Heart left ventricle (tissue), 16 donors: Measurements from ENCODE around the gene CRABP1. TPM values are rescaled to one million over a fixed set of nuclear protein-coding genes. Genes with fewer than 3 reads are reported as not detected.

Source experiments
- ATAC-seq, 4 donors: fragments of 200-7000 bp; cut with Tn5 transposase; one replicate each; pipeline ENCODE4 v1.9.1; 2020 to 2022; ENCODE audit warnings: moderate library complexity in 4 of 4, mild to moderate bottlenecking in 3 of 4, moderate number of reproducible peaks in 1 of 4
- DNase-seq, 5 donors: peaks; one replicate each; pipeline ENCODE4 v3.0.0-alpha.2; 2020
- H3K27ac ChIP-seq, 12 donors: fragments of 200-600 bp; sonication (generic) in 4 of 12; one replicate each; pipeline versions ENCODE4 v1.5.0 to v1.8.0; 2016 to 2022; ENCODE audit warnings: mild to moderate bottlenecking in 2 of 12
- H3K27me3 ChIP-seq, 9 donors: fragments of 200-600 bp; sonication (generic) in 2 of 9; one replicate each; pipeline versions ENCODE4 v1.5.1 to v1.8.0; 2016 to 2022; ENCODE audit warnings: mild to moderate bottlenecking in 3 of 9
- H3K36me3 ChIP-seq, 9 donors: fragments of 200-600 bp; sonication (generic) in 2 of 9; one replicate each; pipeline versions ENCODE4 v1.5.0 to v1.8.0; 2018 to 2022; ENCODE audit warnings: mild to moderate bottlenecking in 2 of 9
- H3K4me1 ChIP-seq, 12 donors: fragments of 200-600 bp; sonication (generic) in 4 of 12; one replicate each; pipeline versions ENCODE4 v1.5.0 to v1.8.0; 2016 to 2022; ENCODE audit warnings: mild to moderate bottlenecking in 3 of 12
- H3K4me3 ChIP-seq, 12 donors: fragments of 200-600 bp; sonication (generic) in 4 of 12; one replicate each; pipeline versions ENCODE4 v1.5.0 to v1.8.0; 2017 to 2022; ENCODE audit warnings: mild to moderate bottlenecking in 9 of 12, moderate library complexity in 4 of 12
- H3K9me3 ChIP-seq, 12 donors: fragments of 200-600 bp; sonication (generic) in 4 of 12; one replicate each; pipeline versions ENCODE4 v1.5.0 to v1.8.0; 2016 to 2022; ENCODE audit warnings: mild to moderate bottlenecking in 1 of 12
- POLR2A ChIP-seq, 2 donors: fragments of 450-650 bp; IDR thresholded peaks; one replicate each; pipeline ENCODE4 v1.6.1; 2017; ENCODE audit warnings: antibody characterized with exemption in 2 of 2, mild to moderate bottlenecking in 2 of 2, moderate library complexity in 2 of 2
- WGBS, 4 donors: extraction: QIAGEN DNeasy Blood & Tissue Kit in 2 of 4; methylation state at CpG; one replicate each; pipeline versions ENCODE4 v1.1.5 to v1.1.7; 2013 to 2018; 5-methylcytosine and 5-hydroxymethylcytosine counted together
- intact Hi-C, 10 donors: fragments of 100-400 bp; cut with DNase I; formaldehyde crosslinking; loops; one replicate each; pipeline versions ENCODE4 v1.11.1 to v1.14.2; 2022
- polyA plus RNA-seq, 2 donors: library from polyadenylated mRNA; stranded (reverse); fragments of 200-250 nt; gene quantifications; one replicate each; pipeline ENCODE4 v1.2.3, GENCODE V29; 2013
- total RNA-seq, 9 donors: library from RNA; depleted of rRNA in 2 of 9; stranded (reverse); fragments of >200 nt in 2 of 9; fragmentation: NEBNext Ultra II Directional in 3 of 9; extraction: Animal tissue kit (Norgen Biotek cat#: 25700) in 3 of 9; gene quantifications; one replicate each; pipeline versions ENCODE4 v1.1.0 to v1.2.4, GENCODE V29; 2016 to 2023
- TF ChIP-seq, protein P1 (sequence below), 12 donors: fragments of 200-600 bp; sonication (generic) in 4 of 12; IDR thresholded peaks; one replicate each; pipeline versions ENCODE4 v1.5.0 to v1.8.0; 2018 to 2022; ENCODE audit warnings: antibody characterized with exemption in 12 of 12, mild to moderate bottlenecking in 5 of 12
- donor health status: ischemic (EF 13 %, LVEDD 7.1; RV severe dilation, severe dysfunction).
- donor health status: healthy with polysubstance abuse.
- donor health status: DM: no; HTN: yes; CAD: no.
- donor health status: DM: no; HTN: no; CAD: no.
- donor health status: ischemic (EF 25% LVEDD 6.9; RV normal size, moderate dysfunction).
- donor health status: ischemic (EF 25% LVEDD 5.7; RV mildly dilated, moderate dysfunction).
- donor health status: healthy.
- donor health status: DM: yes; HTN: yes; CAD: no.
- donor health status: ischemic (EF 35%, LVEDD 5.7; RV mildly dilated, moderate dysfunction).
- donor health status: nonischemic (EF 11% LVEDD 7.7; RV severe dilation, severe dysfunction).
- donor health status: DM: yes; HTN: yes; CAD: no.
- donor health status: PGD.
- donor health status: ischemic (EF 29% LVEDD 5.4; RV normal size, mild dysfunction).
- donor health status: nonischemic (EF 23%, LVEDD 6.1; RV moderate dilation, normal function).

CRABP1 gene
- total and polyA plus RNA-seq, 11 donors = 0.46 TPM; not detected in 10

GRCh38 chr15:78313383-78313782, 26.8 kb upstream of the CRABP1 start:
- intact Hi-C loops = loop anchor here in 2 of 10 donors (5.0 to 10.0 kb wide), 2 partner anchors 109 to 171 kb away; no protein-coding TSS in a partner anchor
- WGBS, 4 donors = 73 to 81% (median 77%) methylated on average over 7 to 8 of the region's 8 CpGs
- no peaks in the 10 kb centered on the region for H3K36me3 ChIP-seq
- no peak overlapping the region for H3K4me3 ChIP-seq
- no peaks in the 10 kb centered on the region for H3K9me3 ChIP-seq
- H3K27ac ChIP-seq = no peak overlapping the region
- H3K27me3 ChIP-seq = peaks cover 0 to 7% (median 0%) of the 10 kb centered on the region in 9 donors
- DNase-seq (peak in 1 of 5 donors; percentile 4), ATAC-seq (no peak)
- H3K4me1 ChIP-seq = peaks cover 0 to 4% (median 0%) of the 10 kb centered on the region in 12 donors
- TF ChIP-seq, protein P1, sequence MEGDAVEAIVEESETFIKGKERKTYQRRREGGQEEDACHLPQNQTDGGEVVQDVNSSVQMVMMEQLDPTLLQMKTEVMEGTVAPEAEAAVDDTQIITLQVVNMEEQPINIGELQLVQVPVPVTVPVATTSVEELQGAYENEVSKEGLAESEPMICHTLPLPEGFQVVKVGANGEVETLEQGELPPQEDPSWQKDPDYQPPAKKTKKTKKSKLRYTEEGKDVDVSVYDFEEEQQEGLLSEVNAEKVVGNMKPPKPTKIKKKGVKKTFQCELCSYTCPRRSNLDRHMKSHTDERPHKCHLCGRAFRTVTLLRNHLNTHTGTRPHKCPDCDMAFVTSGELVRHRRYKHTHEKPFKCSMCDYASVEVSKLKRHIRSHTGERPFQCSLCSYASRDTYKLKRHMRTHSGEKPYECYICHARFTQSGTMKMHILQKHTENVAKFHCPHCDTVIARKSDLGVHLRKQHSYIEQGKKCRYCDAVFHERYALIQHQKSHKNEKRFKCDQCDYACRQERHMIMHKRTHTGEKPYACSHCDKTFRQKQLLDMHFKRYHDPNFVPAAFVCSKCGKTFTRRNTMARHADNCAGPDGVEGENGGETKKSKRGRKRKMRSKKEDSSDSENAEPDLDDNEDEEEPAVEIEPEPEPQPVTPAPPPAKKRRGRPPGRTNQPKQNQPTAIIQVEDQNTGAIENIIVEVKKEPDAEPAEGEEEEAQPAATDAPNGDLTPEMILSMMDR (IDR thresholded peaks at IDR 0.05) = no peak
- TF ChIP-seq POLR2A (IDR thresholded peaks at IDR 0.05) = no peak

DNA sequence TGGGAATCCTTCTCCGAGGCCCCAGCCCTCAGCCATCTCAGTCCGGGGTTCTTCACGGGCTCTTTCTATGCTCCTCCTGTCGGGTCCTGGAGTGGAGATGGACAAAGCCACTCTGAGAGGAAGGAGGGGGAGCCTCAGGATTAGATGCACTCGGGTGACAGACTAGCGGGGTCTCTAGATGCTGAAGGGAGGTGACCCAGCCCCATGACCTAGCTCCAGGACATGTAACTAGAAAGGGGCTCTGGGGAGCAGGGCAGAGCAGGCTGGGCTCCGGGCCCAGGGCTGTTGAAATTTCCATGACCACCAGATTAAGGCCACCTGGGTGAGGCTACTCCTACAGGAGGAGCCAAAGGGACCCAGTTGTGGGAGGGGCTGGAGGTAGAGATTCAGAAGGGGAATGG, 26.0 kb upstream of the CRABP1 start:
- Histone ChIP-seq H3K4me3 (no peak overlapping the region), H3K9me3 (no peaks in the 10 kb centered on the region), H3K27me3 (peaks cover 0 to 7% (median 0%) of the 10 kb centered on the region in 9 donors), H3K27ac (no peak overlapping the region), H3K36me3 (no peaks in the 10 kb centered on the region), H3K4me1 (no peaks in the 10 kb centered on the region)
- TF ChIP-seq, protein P1 (IDR thresholded peaks at IDR 0.05) = no peak
- no peak for TF ChIP-seq POLR2A (IDR thresholded peaks at IDR 0.05)
- DNase-seq (peak in 1 of 5 donors; percentile 5), ATAC-seq (no peak)
- intact Hi-C loops = loop anchor here in 2 of 10 donors (5.0 to 10.0 kb wide), 2 partner anchors 108 to 171 kb away; no protein-coding TSS in a partner anchor
- WGBS, 4 donors = 68 to 84% (median 73%) methylated on average over 7 of the region's 7 CpGs

- intact Hi-C loops = loop anchor here in 1 of 10 donors (10.0 kb wide), 1 partner anchor 169 kb away; no protein-coding TSS in a partner anchor
- ATAC-seq = no peak
Observed at GRCh38 chr15:78315686-78316282, 24.4 kb upstream of the CRABP1 start.

More at GRCh38 chr15:78315686-78316282, 24.4 kb upstream of the CRABP1 start:
- Histone ChIP-seq H3K36me3 (no peaks in the 10 kb centered on the region), H3K4me3 (no peak overlapping the region), H3K27ac (no peak overlapping the region), H3K4me1 (no peaks in the 10 kb centered on the region), H3K9me3 (no peaks in the 10 kb centered on the region), H3K27me3 (peaks cover 0 to 5% (median 0%) of the 10 kb centered on the region in 9 donors)
- DNase-seq = peak in 1 of 5 donors; percentile 12
- 75 to 86% (median 78%) methylated on average over 6 to 7 of the region's 7 CpGs for WGBS, 4 donors
- TF ChIP-seq, protein P1 (IDR thresholded peaks at IDR 0.05) = no peak
- TF ChIP-seq POLR2A (IDR thresholded peaks at IDR 0.05) = no peak
